Globus pallidus (tissue), 1 donor: ENCODE measurements around the gene SPATA32.
A peak's percentile ranks its signal among the peaks of the same experiment; 100 is the strongest.

Experiments
- DNase-seq: peaks from one replicate; pipeline ENCODE4 v3.0.0-alpha.2; 2015; ENCODE audit warnings: low spot score

The SPATA32 gene

GRCh38 chr17:45293413-45294211, 31.7 kb upstream of the SPATA32 start:
- peak; percentile 66 for DNase-seq

- no peak for DNase-seq
Measured at GRCh38 chr17:45292696-45293412, 31.0 kb upstream of the SPATA32 start.

GRCh38 chr17:45291171-45291805, 29.4 kb upstream of the SPATA32 start:
- peak; percentile 49 for DNase-seq

GRCh38 chr17:45290269-45290765, 28.4 kb upstream of the SPATA32 start:
- DNase-seq = no peak

- no peak for DNase-seq
Measured at GRCh38 chr17:45289301-45290268, 27.7 kb upstream of the SPATA32 start.

GRCh38 chr17:45288825-45289224, 26.9 kb upstream of the SPATA32 start:
- peak; percentile 45 for DNase-seq

GRCh38 chr17:45287526-45288500, 25.9 kb upstream of the SPATA32 start:
- no peak for DNase-seq

- DNase-seq = no peak
Measured at GRCh38 chr17:45286286-45286685, 24.4 kb upstream of the SPATA32 start.

GRCh38 chr17:45284176-45285140, 22.6 kb upstream of the SPATA32 start:
- DNase-seq = no peak

- no peak for DNase-seq
Measured at GRCh38 chr17:45283711-45284110, 21.8 kb upstream of the SPATA32 start.

GRCh38 chr17:45282683-45283644, 21.1 kb upstream of the SPATA32 start:
- DNase-seq = no peak

- no peak for DNase-seq
Measured at GRCh38 chr17:45279898-45280297, 18.0 kb upstream of the SPATA32 start.

- no peak for DNase-seq
Measured at GRCh38 chr17:45277992-45278391, 16.1 kb upstream of the SPATA32 start.

- peak; percentile 85 for DNase-seq
Measured at GRCh38 chr17:45277216-45277849, 15.4 kb upstream of the SPATA32 start.

- no peak for DNase-seq
Measured at GRCh38 chr17:45276031-45276430, 14.1 kb upstream of the SPATA32 start.

GRCh38 chr17:45274033-45274432, 12.1 kb upstream of the SPATA32 start:
- no peak for DNase-seq

- DNase-seq = no peak
Measured at GRCh38 chr17:45273551-45273957, 11.7 kb upstream of the SPATA32 start.
